Activated CD8-positive, alpha-beta memory T cell treated with anti-CD3 and anti-CD28 coated beads, Interleukin-2, amount 50 U/mL, for 1 hour (primary cell): ENCODE data around the gene DTNB.

ENCODE experiments used
- DNase-seq: peaks from one replicate; pipeline ENCODE4 v3.0.0-alpha.2; 2020; ENCODE audit errors: extremely low read depth

DTNB gene

DNA sequence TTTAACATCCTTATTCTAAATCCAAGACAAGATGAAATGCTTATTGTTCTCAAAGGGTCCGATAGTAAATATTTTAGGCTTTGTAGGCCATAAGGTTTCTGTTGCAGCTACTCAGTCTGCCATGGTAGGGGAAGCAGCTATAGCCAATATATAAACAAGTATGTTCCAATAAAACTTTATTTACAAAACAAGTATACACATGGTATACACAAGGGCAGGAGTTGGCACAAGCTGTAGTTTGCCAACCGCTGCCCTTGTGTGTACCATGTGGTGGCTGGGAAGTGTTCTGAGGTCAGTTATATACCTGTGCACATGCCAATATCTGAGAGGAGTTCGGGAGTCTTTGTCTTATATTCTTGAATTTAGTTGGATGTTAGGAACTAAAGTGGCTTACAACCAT is 205.6 kb downstream of the DTNB start:
- no peak for DNase-seq

DNA sequence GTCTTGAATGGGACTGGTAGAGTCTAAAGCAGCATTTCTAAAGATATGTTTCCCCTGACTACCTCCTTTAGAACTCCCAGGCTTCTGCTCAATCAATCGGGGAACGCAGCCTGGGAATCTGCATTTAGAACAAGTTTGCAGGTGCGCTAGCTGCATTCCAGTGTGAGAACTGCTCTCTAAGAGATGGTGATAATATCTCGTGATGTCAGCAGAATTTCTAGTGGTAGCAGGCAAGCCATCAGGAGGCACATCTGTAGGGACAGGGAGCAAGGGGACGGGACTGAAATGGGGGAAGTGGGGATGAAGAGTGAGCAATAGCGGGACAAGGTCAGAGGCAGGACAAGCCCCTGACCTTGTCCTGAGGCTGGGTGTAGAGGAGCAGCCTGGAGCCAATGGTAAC is 211.4 kb downstream of the DTNB start:
- DNase-seq = no peak

DNA sequence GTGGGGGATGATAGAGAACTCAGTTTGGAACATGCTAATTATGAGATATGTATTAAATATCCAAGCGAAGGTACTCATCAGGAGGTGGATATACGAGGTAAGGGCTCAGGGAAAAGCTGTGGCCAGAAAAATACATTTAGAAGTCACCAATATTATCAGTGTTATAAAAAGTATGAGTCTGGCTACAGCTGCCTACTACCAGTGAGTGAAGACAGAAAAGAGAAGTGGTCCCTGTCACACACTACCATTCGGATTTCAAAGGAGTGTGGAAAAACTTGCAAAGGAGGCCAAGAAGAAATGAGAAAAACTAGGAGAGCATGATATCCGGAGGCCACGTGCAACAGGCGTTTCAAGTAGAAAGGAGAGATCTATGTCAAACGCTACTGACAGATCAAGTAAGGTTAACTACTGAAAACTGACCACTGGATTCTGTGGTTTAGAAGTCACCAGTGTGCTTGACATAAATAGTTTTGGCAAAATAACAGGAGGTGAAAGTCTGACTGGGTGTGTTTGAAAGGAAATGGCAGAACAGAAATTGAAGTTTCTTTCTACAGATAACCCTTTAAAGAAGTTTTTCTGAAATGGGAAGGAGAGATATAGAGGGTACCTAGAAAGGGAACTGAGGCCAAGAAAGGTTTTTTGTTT is 213.0 kb downstream of the DTNB start:
- DNase-seq = no peak

DNA sequence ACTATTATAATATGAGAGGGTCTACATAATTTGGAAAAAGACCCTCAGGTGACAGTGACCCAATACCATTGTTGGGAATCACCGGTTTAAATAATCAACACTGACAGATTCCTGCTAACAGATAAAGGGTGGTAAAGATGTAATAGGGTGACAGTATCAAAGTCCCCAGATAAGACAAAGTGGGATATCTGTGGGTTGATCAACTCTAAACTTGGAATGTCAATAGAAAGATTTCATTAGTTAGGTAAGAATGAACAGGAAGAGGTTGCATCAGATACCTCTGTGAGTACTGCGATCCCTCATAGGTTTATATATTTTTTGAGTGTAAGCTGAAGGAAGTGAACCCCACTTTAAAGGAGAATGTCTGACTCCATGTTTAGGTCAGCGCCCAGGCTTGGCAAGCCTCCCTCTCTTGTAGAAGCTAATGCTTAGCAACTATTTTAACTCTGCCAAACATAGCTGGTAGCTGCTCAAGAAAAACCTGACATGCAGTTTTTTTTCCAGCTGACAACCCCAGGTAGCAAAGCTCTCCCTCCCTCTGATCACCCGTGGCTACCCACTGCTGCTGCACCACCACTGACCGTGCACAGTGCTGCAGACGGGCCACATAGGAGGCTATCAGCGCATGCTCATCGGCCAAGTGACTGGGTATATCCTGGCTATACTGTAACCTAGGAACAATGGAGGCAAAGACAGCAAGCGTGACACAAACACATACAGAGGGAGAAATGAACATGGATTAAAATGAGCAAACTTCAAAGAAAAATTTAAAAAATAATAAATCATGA is 218.4 kb downstream of the DTNB start:
- no peak for DNase-seq

DNA sequence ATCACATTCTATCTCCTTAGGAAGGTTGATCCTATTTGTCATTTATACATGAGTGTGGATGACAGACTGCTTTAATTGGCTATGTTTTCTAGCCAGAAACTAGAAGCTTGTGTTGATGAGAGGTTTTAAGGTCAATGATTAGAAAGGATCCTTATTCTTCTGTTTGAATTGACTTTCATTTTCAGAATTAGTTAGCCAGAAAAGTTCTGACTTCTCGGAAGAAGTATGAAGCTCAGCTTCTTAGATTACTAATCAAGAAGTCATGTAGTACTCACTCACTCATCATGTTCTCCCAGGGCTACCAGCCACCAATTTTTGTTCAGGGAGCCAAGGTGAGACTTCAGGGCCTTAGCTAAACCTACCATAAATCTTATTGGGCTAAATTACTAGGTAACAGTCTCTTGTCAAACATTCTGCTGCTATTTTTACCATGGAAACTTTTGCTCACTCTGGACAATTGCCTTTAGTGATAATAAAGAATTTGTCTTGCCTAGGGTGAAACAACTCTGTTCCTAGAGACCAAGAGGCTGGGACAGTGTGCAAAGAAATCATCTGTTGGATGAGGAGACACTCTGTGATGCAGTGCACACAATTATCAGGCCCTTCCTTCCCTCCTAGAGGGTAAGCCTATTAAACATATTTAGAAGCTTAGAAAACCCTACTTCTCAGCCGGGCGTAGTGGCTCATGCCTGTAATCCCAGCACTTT is 220.0 kb downstream of the DTNB start:
- no peak for DNase-seq

DNA sequence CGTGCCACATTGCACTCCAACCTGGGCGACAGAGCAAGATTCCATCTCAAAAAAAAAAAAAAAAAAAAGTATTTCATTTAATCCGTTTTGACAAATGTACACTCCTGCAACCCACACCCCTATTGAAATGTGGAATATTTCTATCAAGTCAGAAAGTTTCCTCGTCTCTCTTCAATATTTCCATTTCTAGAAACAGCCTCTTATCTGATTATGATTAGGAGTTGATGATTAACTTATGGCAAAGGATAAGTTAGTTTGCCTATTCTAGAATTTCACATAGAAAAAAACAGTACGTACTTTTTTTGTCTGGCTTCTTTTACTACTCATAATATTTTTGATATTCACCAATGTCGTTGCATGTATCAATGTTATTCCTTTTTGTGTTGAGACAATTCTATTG is 224.6 kb downstream of the DTNB start:
- no peak for DNase-seq

DNA sequence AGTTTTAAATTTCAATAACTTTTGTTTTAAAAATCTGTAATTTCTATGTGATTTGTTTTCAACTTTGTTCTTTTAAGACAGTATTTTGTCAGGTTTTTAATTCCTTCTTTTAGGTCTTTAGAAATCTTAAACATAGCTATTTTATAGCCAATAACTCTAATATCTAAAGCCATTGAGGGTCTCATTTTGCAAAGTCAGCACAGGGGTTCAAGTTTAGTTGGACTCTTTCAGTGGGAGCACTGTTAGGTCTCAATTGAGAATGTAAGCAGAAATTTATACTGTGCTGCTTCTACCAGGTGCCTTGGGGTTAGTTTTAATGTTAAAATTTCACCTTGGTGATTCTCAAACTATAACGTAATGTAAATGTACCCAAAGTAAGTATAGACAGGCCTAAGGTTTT is 226.4 kb downstream of the DTNB start:
- no peak for DNase-seq

DNA sequence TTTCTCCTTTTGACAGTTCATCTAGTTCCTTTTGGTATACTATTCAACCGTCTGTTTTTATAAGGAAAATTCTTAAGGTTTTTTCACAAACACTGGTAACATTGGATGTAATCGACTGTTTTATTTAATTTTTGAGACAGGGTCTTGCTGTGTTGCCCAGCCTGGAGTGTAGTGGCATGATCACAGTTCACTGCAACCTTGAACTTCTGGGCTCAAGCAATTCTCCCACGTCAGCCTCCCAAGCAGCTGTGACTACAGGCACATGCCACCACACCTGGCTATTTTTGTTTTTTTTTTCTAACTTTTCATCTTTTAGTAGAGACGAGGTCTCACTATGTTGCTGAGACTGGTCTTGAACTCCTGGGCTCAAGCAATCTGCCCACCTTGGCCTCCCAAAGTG is 227.3 kb downstream of the DTNB start:
- DNase-seq = no peak

DNA sequence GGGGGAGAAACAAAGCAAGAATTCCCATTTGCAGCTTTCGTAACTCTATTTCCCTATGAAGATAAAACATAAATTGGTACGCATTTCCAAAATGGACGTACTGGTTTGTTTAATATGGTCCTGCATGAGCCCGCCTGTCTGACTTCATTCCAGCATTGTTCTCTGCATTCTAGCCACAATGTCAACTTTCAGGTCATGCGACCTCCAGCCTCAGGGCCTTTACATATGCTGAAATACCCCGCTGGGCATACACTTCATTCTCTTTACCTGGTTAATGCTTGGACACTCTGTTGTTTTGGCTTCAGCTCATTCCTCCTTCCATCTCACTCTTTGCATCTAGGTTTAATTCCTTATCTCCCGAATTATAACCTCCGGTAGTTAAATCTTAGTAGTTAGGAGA is 227.9 kb downstream of the DTNB start:
- DNase-seq = no peak

DNA sequence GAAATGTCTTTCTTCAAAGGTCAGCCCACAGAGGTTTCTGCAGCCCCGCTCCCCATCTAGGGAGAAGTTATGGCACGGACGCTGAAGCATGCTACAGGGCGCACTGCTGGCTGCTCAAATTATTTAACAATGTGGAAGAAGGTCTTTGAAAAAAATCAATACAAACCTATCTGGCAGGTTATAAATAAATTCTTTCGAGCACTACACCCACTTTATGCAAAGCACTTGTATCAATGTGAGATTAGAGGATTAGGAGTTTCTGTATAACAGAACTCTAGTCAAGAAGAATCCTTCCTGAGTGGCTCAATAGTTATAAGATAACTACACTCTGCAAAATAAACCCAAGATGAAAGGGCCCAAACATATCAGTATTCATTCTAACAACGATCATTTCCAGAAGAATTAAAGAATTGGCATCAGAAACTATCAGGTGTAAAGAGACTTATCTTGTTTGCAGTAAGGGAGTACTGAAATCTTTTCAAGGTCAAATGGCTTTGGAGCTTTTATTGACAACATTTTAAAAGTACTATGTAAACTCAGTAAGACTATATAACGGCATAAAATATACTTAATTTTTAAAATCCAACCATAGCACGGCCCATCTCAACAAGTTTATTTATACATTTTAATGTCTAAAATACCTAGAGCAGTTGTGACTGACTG is 228.6 kb downstream of the DTNB start:
- DNase-seq = no peak

DNA sequence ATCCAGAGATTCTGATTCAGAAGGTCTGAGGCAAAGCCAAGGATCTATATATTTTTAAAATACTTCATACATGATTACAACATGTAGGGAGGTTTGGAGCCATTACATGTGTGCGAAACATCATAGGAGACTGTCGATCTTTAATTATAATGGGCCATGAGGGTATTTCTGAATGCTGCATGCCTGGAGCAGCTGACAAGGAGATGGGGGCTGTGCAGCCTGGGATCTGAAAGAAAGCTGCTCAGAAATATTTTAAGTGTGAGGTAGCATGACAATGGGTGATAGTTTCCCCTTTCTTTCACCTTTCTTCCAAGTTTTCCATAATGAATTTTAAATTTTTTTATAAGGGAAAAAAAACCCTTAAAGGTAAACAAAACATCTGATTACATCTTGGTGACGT is 229.6 kb downstream of the DTNB start:
- no peak for DNase-seq

DNA sequence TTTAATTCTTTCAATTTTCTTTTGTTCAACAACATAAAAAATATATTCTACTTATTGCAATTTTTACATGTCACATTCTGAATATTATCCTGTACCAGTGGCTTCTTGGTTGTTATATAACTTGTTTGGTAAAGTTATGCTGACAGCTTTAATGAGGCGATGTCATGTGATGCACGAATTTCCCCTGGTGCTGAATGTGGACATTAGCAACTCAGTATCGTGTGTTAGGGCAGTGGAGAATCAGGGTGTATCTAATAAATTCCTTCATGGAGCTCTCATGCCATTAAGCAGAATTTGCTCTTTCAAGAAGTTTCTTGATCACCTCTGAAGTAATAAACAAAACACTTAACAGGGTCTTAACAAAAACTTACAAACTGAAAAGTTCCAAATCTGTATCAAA is 232.0 kb downstream of the DTNB start:
- DNase-seq = no peak

DNA sequence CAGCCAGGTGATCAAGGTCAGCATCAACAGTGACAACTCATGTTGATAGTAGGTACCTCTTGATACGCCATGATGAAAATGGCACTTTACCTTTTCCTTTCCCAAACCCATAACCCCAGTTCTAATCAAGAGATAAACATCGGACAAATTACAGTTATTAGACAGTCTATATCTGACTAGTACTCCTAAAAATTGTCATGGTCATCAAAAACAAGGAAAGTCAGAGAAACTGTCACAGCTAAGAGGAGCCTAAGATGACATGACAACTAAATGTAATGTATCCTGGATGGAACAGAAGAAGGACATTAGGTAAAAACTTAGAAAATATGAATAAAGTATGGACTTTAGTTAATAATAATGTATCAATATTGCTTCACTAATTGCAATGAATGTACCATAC is 234.6 kb downstream of the DTNB start:
- DNase-seq = no peak

DNA sequence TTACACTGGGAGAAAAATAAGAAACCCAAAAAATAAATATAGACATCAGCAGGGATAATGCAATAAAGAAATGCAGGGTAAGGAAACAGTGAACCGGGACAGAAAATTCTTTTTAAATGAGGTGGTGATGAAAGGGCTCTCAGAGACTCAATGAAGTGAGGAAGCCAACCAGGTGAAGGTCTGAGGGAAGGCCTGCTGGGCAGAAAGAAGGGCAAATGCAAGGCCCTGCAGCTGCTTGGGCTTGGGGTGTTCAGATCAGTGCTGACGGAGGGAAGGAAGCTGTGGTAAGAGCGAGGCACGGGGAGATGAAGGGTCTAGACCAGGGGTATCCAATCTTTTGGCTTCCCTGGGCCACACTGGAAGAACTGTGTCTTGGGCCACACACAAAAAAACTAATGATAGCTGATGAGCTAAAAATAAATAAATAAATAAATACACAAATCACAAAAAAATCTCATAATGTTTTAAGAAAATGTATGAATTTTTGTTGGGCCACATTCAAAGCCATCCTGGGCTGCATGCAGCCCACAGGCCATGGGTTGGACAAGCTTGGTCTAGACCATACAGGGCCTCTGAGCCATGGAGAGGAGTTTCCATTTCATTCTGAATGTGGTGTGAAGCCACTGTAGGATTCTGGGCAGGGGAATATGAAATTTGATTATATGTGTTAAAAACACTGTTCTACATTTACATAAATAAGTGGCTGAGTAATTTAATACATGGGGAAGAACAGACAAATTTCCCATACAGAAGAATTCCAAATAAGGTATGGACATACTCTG is 235.3 kb downstream of the DTNB start:
- no peak for DNase-seq

DNA sequence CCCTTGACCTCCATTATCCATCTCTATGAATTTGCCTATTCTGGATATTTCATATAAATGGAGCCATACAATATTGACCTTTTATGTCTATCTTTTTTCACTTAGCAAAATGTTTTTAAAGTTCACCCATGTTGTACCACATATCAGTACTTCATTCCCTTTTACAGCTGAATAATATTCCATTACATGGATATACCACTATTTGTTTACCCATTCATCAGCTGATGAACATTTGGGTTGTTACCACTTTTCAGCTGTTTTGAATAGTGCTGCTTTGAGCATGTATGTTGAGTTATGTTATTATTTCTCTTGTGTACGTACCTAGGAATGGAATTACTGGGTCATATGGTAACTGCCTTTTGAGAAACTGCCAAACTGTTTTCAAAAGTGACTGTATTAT is 238.0 kb downstream of the DTNB start:
- no peak for DNase-seq

DNA sequence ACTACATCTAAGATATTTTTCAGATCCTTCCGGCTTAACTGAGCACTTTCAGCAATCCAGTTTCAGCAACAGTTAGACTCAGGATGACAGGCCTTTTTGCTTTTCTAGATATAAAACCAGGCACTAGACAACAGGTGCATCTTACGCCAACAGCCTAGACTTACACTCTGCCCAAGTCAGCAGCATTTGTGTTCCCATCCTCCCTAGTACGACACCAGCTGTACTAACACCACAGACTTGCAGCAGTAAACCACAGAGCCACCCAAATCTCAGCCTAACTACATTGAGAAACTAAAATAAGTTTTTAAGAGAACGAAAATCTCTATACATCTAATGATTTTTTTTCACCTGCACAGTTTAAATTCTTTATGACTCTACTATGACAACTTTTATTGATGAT is 241.8 kb downstream of the DTNB start:
- no peak for DNase-seq

DNA sequence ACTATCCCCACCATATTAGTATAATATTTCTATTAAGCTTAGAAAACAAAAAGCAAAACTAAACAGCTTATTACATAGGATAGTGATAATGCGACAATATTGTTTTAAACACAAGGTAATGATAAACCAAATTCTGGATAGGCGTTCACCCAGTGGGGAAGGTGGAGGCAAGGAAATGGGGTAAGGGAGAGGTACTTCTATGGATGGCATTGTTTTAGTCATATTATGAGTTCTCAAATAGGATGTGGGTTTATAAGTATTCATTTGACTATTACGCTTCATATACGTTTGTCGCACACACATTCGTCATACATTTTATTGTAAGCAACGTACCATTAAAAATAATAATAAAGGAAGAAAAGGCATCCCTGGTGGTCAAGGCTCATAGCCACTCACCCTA is 242.8 kb downstream of the DTNB start:
- DNase-seq = no peak

DNA sequence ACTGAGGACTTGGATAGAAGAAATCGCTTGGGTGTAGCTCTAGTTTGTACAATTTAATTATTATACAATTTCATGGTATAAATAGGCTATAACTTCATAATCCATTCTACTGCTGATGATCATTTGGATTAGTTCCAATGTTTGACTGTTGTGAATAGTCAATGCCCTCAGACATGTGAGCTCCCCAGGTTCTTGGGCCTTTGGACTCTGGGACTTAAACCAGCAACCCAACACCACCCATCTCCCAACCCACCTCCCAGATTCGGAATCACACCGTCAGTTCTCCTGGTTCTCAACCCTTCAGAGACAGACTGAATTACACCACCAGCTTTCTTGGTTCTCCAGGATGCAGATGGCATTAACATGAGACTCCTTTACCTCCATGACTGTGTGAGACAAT is 247.1 kb downstream of the DTNB start:
- no peak for DNase-seq

DNA sequence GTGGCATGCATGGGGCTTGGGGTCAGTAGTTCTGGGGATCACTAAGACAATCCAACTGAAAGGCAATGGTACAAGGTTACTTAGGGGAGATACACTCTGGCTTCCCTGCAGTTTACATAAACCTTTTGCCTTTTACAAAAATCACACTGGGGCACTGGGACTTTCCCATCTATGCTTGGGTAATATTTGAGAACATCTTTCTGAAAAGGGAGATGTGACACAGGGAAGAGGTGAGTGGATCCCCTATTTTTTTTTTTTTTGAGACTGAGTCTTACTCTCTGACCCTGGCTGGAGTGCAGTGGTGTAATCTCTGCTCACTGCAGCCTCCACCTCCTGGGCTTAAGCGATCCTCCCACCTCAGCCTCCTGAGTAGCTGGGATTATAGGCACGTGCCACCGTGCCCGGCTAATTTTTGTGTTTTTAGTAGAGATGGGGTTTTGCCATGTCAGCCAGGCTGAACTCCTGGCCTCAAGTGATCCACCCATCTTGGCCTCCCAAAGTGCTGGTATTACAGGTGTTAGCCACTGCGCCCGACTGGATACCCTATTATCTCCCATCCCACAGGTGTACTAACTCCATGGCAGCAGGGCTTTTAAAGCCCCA is 248.8 kb downstream of the DTNB start:
- no peak for DNase-seq

DNA sequence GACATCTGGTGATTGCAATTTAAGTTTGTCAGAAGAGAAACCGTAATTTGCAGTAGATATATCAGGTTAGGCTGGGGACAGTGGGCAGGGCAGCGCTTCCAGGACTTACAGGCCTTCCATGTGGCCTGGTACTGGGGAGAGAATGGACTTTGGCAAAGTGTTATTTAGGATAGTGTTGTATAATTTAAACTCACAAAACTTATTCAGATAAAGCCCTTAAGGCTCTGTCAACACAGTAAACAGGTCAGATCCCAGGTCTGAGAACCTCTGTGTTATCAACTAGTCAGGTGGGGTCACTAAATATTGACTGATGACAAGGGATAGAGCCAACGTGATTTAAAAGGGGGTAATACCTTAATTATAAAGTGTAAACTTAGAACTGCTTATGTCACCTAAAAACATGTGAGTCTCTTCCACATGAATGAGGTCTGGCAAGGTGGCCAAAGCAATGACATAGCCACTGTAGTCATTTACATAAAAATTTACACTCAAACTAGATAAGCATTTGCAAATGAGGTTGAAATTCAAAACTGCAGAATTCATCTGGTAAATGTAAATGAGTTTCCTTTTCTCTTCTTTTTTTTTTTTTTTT is 251.5 kb downstream of the DTNB start:
- DNase-seq = no peak

DNA sequence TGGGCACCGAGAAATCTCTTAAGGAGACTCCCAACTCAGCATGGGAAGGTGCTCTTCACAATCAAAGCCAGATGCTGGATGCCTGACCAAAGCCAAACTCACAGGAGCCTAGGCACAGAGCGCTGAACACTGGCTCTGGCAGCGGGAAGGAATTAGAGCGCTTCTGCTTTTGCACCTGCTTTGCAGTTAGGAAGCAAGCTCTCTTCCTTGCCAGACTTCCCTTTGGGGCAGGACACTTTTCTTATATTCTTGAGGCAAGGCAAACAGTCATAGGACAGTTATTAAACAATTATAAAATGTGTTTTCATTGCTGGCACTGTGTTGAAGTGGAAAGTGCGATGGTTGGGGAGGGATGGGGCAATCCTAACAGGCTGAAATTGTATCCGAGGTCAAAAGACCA is 252.1 kb downstream of the DTNB start:
- no peak for DNase-seq
